Measurements from ENCODE around the gene TSACC.

The TSACC gene

DNA sequence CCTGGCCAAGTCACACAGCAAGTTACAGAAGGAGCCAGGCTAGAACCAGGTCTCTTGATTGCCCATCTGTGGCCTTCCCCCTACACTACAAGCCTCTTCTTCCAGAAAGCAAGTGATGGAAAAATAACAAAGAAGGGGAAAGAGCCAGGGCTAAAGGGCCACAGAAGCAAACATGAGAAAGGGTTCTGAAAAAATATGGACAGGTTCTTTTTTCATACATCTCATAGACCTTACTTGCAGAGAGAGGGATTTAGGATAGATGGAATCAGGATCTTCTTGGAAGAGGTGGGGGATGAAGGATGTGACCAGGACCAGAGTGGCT is 33.9 kb downstream of the TSACC start:
- in situ Hi-C loops (cut with MboI; ENCODE audit: low sequenced_read_pairs) = no loop called here

DNA sequence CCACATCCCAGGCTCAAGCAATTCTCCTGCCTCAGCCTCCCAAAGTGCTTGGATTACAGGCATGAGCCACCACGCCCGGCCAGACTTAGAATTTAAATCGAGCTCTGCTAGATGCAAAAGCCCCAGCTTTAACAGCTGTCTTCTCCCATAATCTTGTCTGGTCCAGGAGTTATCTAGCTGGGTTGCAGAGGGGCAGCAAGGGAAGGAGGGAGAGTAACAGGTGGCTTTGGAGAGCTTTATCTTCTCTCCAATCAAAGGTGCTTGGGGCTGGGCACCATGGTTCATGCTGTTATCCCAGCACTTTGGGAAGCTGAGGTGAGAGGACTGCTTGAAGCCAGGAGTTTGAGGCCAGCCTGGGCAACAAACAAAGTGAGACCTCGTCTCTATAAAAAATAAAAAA is 34.5 kb downstream of the TSACC start:
- in situ Hi-C loops (cut with MboI; ENCODE audit: low sequenced_read_pairs) = no loop called here

DNA sequence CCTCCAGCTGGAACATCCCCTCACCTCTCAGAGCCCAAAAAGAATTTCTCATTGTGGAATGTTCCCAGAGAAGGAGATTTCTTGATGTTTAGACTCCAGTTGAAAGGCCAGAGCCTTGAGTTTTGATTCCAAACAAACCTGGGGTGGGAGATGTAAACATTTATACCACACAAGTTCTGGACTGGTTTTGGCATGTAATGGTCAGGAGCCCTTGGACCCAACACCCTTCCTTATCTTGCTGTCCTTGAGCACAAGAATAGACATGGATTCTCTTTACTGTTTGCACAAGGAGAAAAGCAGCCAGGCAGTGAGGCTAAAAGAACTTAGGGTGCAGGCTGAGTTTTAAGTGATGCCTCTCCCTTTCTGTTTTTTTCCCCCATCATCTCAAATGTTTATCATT is 35.2 kb downstream of the TSACC start:
- in situ Hi-C loops (cut with MboI; ENCODE audit: low sequenced_read_pairs) = no loop called here

DNA sequence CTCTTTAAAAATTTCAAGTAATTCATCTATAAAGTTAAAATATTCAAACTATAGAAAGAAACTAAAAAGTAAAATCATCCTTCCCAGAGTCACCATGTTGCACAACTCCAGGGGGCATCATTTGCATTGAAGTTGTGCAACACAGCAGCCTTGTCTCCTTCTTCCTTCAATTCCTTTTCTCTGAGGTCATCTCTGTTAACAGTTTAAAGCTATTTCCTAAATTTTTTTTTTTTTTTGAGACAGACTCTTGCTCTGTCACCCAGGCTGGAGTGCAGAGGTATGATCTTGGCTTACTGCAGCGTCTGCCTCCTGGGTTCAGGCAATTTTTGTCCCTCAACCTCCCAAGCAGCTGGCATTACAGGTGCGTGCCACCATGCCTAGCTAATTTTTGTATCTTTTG is 37.8 kb downstream of the TSACC start:
- in situ Hi-C loops (cut with MboI; ENCODE audit: low sequenced_read_pairs) = no loop called here

DNA sequence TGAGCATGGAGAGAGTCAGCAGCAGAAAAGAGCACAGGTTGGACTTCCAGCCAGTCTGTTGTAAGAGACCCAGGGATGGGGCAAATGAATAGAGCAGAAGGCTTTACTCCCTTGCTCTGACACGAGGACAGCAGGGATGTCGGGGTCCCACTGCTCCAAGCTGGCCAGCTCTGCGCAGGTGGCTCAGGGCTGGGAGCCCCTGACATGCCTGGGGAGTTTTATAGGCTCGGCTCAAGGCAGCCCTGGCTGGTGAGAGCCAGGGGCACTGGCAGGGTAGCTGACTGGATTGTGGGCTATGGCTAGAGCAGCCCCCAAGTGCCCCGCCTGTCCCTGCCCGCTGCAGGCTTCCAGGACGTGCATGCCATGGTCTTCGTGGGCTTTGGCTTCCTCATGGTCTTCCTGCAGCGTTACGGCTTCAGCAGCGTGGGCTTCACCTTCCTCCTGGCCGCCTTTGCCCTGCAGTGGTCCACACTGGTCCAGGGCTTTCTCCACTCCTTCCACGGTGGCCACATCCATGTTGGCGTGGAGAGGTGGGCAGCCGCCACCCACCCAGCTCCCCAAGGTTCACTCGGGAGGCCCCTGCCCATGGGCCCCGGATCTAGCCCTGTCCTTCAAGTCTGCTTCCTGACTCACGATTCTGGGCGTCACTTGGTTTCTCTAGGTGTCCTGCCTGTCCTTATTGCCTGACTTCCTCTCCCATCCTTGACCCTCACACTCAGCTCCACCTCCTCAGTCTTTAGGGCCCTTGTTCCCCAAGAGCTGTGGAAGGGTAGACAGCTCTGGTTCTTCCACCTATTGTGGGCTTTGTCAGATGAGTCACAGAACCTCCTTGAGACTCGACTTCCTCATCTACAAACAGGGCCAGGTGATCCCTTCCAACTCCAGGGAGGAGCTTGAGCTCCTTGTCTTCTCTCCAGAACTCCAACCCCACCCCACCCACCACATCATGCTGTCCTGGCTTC is 38.9 kb downstream of the TSACC start:
- in situ Hi-C loops (cut with MboI; ENCODE audit: low sequenced_read_pairs) = no loop called here

DNA sequence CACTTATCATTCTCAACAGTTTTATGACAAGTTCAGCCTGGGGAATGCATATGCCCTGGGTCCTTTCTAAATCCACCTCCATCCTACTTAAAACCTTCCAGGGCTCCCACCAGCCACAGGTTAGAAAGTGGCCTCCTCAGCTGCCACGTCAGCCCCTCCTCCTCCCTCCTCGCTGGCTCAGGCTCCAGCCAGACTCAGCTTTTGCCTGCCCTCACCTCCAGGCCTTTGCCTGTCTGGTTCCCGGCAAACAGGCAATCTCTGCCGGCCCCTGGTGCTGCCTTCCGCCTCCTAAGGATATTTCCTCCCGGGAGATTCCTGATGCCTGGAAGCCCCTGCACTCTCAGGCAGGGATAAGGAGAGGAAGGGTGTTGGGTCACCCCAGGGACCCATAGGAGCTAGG is 40.2 kb downstream of the TSACC start:
- in situ Hi-C loops (cut with MboI; ENCODE audit: low sequenced_read_pairs) = no loop called here

DNA sequence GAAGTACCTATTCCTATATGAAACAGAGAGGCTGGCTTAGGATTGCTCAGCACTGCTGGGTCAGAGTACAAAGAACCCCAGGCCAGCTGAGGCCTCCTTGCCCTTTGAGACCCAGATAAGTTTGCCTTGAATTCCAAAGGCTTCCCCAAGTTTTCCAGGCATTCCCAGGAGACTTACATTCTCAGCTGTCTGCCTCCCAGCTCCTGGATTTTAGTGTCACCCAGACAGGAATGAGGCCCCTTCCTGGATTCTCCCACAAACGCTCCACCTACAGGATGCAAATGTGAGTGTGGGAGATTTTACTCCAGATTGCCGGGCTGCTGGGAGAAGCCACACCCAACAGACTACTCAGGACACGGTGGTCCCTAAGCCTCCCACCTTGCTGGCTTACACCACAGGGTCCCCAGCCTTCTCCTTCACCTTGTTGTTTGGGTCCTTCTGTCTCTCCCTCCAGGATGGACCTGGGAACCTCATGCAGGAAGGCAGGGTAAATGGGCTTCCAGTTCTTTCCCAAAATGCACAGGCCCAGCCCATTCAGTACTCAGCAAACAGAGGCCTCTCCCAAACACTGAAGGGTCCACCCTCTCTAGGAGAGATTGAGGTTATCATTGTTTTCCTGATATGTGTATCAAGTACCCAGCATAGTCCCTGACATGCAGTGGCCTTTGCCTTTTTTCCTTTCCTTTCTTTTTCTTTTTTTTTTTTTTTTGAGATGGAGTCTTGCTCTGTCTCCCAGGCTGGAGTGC is 41.3 kb downstream of the TSACC start:
- in situ Hi-C loops (cut with MboI; ENCODE audit: low sequenced_read_pairs) = no loop called here

GRCh38 chr1:156382561-156382960 is 44.2 kb downstream of the TSACC start:
- in situ Hi-C loops (cut with MboI; ENCODE audit: low sequenced_read_pairs) = no loop called here

DNA sequence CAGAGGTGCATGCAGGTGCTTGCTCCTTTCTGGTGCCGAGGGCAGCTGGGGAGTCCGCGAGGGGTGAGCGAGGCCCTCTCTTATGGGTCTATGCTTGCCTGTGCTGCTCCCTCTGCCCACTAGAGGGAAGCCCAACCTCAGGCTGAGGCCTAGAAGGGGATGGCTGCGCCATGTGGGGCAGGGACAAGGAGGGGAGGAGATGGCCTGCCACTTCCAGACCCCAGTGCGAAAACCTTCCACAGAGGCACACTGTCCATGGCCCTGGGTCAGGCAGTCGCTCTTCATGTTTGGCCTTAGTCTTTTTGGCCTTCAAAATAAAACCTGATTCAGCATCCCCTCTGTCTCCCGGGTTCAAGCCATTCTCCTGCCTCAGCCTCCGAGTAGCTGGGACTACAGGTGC is 44.7 kb downstream of the TSACC start:
- in situ Hi-C loops (cut with MboI; ENCODE audit: low sequenced_read_pairs) = no loop called here

- in situ Hi-C loops (cut with MboI; ENCODE audit: low sequenced_read_pairs) = no loop called here
These were observed 45.7 kb downstream of the TSACC start for GRCh38 chr1:156384007-156384406.

- in situ Hi-C loops (cut with MboI; ENCODE audit: low sequenced_read_pairs) = loop anchor here (5.0 kb wide), 1 partner anchor 58 kb away; no protein-coding TSS in a partner anchor
These were observed 46.3 kb downstream of the TSACC start for GRCh38 chr1:156384658-156385057.

- in situ Hi-C loops (cut with MboI; ENCODE audit: low sequenced_read_pairs) = loop anchor here (5.0 kb wide), 1 partner anchor 57 kb away; no protein-coding TSS in a partner anchor
These were observed 47.3 kb downstream of the TSACC start for GRCh38 chr1:156385534-156386031.

DNA sequence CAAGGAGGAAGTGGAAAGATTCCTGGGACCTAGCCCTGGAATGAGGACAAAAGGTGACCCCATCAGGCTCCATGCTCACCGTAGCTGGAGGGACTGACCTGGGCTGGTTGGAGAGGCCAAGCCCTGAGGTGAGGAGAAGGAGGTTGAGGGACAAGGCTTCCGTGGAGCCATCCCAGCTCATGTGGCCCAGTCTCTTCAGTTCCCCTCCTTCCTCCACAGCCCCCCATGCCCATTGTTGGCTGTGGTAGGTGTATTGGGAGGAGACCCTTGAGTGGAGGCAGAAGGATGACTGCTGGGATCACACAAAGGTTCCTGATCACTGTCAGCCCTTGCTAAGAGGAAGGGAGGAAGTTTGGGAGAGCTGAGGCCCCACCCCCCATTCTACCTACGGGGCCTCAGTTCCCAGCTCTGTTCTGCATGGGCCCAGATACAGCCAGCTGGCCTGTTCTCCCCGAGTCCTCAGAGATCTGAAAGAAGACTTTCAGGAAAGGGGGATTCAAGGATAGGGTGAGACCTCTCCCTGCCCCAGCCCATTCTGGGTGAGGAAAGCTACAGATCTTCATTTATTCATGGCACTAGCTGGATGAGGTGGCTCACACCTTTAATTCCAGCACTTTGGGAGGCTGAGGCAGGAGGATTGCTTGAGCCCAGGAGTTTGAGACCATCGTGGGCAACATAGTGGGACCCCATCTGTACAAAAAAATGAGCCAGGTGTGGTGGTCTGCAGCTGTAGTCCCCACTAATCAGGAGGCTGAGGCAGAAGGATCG is 48.0 kb downstream of the TSACC start:
- in situ Hi-C loops (cut with MboI; ENCODE audit: low sequenced_read_pairs) = loop anchor here (5.0 kb wide), 1 partner anchor 56 kb away; no protein-coding TSS in a partner anchor

GRCh38 chr1:156386949-156387869 is 48.9 kb downstream of the TSACC start:
- in situ Hi-C loops (cut with MboI; ENCODE audit: low sequenced_read_pairs) = loop anchor here (5.0 kb wide), 1 partner anchor 55 kb away; no protein-coding TSS in a partner anchor

DNA sequence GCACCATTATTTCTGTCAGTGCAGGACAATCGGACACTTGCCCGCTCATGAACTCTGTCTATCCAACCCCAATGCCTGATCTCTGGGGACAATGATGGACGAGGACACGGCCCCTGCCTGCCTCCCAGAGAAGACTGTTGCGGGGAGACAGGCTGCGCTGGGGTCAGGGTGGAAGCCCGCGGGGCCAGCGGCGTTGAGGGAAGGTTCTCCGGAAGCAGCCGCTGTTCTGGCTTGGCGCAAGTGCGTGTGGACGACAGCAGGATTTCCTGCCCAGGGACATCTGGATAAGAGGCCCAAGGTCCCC is 49.5 kb downstream of the TSACC start:
- in situ Hi-C loops (cut with MboI; ENCODE audit: low sequenced_read_pairs) = loop anchor here (5.0 kb wide), 1 partner anchor 54 kb away; no protein-coding TSS in a partner anchor

DNA sequence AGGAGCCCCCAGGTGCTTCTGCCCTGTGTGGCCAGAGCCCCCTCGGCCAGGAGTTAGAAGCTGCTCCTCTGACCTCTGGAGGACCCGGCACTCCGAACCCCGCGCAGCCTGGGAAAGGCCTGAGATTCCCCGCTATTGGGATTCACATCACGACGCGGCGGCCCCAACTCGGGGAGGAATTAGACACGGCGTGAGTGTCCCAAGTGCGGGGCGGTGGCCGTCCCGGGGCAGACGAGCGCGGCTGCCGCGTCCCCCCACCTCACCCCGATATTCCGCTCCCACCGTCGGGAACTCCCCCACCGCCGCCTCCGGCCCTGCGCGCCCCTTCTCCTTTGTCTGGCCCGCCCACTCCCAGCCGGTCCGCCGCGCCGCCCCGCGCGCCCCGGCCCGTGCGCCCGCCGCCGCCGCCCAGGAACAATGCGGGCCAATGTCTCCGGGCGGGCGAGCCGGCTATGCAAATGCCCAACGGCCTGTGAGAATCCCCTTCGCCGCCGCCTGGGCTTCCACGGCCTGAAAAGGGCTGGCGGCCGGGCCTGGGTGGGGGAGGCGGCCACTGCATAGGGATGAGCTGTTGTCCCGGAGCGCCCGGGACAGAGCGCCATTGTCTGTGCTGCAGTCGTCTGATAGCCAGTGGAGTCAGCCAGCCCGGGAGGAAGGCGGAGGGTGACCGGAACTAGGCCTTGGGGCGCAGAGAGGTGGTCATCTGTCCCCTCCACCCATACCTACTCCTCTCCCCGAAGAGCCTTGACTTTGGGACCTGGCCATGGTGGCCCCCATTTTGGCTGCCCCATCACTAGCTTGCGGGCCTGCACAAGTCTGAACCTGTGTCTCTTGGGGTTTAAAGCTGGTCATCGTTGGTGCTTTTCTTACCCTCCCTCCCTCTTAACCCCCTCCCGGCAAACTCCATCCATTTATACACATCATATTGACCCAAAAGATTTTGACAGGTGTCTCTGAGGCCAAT is 50.1 kb downstream of the TSACC start:
- in situ Hi-C loops (cut with MboI; ENCODE audit: low sequenced_read_pairs) = loop anchor here (5.0 kb wide), 1 partner anchor 54 kb away; no protein-coding TSS in a partner anchor

DNA sequence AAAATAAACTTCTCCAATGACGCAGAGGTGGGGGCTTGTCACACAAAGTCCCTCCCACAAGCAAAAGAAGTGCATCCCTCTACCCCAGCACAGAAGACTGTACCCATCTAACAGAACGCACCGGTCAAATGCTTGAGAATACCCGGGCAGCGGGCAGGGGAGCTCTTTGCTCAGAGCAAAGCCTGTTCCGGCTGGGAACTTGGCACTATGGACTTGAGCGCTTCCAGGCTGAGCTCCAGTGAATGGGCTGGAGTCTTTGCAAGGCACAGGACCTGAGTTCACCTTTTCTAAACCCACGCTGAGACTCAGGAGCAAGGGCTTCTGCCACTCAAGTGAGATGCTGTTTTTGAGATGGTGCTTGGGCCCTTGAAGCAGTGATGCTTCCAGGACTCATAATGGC is 51.0 kb downstream of the TSACC start:
- in situ Hi-C loops (cut with MboI; ENCODE audit: low sequenced_read_pairs) = loop anchor here (5.0 kb wide), 1 partner anchor 53 kb away; no protein-coding TSS in a partner anchor

DNA sequence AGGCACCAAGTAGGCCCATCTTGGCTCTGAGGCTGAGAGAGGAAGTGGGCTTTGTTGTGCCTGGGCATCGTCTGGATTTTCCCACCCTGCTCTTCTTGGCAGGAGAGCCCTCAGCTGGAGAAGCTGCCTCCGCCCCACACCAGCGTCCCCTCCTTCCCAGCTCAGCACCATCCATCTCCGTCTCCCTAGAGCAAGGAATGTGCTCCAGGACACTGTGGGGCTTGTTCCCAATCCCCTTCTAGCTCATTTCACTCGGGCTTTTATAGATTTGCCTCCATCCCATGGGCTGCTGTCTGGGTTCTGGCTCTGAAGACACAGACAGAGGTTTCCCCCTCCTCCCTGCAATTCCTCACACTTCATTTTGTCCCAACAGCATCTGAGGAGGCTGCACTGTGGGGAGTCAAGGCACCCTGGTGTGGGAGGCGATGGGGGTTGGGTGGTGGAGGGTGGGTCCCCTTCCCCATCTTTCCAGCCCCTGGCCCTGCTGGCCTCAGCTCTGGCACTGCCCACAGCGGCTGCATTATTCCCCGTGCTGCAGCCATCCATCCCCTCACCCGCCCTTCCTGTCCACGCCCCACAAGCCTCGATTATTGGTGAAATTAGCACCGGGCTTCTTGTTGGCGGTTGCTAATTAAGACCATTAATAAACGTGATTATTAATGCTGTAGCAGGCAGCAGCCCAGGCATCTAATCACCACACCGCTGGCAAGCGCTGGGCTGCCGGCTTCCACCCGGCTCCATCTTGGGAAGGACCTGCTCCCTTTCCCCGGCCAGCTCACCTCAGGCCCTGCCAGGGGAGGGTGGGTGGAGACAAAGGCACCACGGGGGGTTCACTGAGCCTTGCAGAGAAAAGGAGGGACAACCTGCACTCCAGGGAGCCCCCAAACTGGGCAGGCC is 52.4 kb downstream of the TSACC start:
- in situ Hi-C loops (cut with MboI; ENCODE audit: low sequenced_read_pairs) = no loop called here
